Sigmoid colon (tissue), 7 donors: ENCODE results near the gene CA6. TPM values are rescaled to one million over a fixed set of nuclear protein-coding genes. Genes with fewer than 3 reads are reported as not detected.

ENCODE experiments used
- DNase-seq: peaks from one replicate; pipeline ENCODE4 v3.0.0-alpha.2; 2019
- H3K27ac ChIP-seq, 4 donors: fragments of 200-600 bp; sonication (generic); one replicate each; pipeline ENCODE4 v1.5.1; 2016 to 2019; ENCODE audit warnings: mild to moderate bottlenecking in 1 of 4
- H3K27me3 ChIP-seq, 3 donors: fragments of 200-600 bp; sonication (generic); one replicate each; pipeline ENCODE4 v1.5.1; 2019; ENCODE audit warnings: mild to moderate bottlenecking in 1 of 3
- H3K36me3 ChIP-seq, 4 donors: fragments of 200-600 bp; sonication (generic); one replicate each; pipeline ENCODE4 v1.5.1; 2016 to 2019
- H3K4me1 ChIP-seq, 4 donors: fragments of 200-600 bp; sonication (generic); one replicate each; pipeline ENCODE4 v1.5.1; 2017 to 2019
- H3K4me3 ChIP-seq, 4 donors: fragments of 200-600 bp; sonication (generic); one replicate each; pipeline ENCODE4 v1.5.1; 2017 to 2019; ENCODE audit warnings: mild to moderate bottlenecking in 2 of 4, moderate library complexity in 1 of 4
- H3K9me3 ChIP-seq, 4 donors: fragments of 200-600 bp in 3 of 4; sonication (generic) in 3 of 4; one replicate each; pipeline versions ENCODE4 v1.5.1 to v1.6.1; 2013 to 2019
- EP300 ChIP-seq, 4 donors: sonication (generic); formaldehyde crosslinking; IDR thresholded peaks; one replicate each; pipeline ENCODE4 v1.6.1; 2017; ENCODE audit warnings: antibody characterized with exemption in 4 of 4
- POLR2A ChIP-seq, 2 donors: fragments of 450-650 bp; IDR thresholded peaks; one replicate each; pipeline ENCODE4 v1.6.1; 2016; ENCODE audit warnings: antibody characterized with exemption in 2 of 2, mild to moderate bottlenecking in 2 of 2, moderate library complexity in 2 of 2
- POLR2AphosphoS5 ChIP-seq, 4 donors: sonication (generic); formaldehyde crosslinking; IDR thresholded peaks; one replicate each; pipeline ENCODE4 v1.6.1; 2017; ENCODE audit warnings: antibody characterized with exemption in 4 of 4
- WGBS, 2 donors: extraction: QIAGEN DNeasy Blood & Tissue Kit; methylation state at CpG; one replicate each; pipeline ENCODE4 v1.1.7; 2013; 5-methylcytosine and 5-hydroxymethylcytosine counted together
- intact Hi-C: fragments of 100-400 bp; cut with DNase I; formaldehyde crosslinking; loops from one replicate; pipeline ENCODE4 v1.15.1; 2023
- polyA plus RNA-seq, 3 donors: library from polyadenylated mRNA; stranded (reverse); fragments of 200-250 nt; gene quantifications; one replicate each; pipeline ENCODE4 v1.2.3, GENCODE V29; 2013
- total RNA-seq, 4 donors: library from RNA; depleted of rRNA; stranded (reverse); fragments of >200 nt; gene quantifications; one replicate each; pipeline ENCODE4 v1.1.0, GENCODE V29; 2016
- TF ChIP-seq, protein P1 (sequence below), 4 experiments: fragments of 450-650 bp in 3 of 4; fragments of 200-600 bp in 1 of 4; IDR thresholded peaks; one replicate each; pipeline ENCODE4 v1.5.1; 2016 to 2019; ENCODE audit warnings: antibody characterized with exemption in 4 of 4, mild to moderate bottlenecking in 3 of 4, moderate library complexity in 2 of 4
- donor health status: healthy with polysubstance abuse.
- donor health status: Bipolar disorder and iron deficiency.
- donor health status: healthy.

CA6 gene
- total and polyA plus RNA-seq, 7 donors, result 0.60 TPM; not detected in 6

DNA sequence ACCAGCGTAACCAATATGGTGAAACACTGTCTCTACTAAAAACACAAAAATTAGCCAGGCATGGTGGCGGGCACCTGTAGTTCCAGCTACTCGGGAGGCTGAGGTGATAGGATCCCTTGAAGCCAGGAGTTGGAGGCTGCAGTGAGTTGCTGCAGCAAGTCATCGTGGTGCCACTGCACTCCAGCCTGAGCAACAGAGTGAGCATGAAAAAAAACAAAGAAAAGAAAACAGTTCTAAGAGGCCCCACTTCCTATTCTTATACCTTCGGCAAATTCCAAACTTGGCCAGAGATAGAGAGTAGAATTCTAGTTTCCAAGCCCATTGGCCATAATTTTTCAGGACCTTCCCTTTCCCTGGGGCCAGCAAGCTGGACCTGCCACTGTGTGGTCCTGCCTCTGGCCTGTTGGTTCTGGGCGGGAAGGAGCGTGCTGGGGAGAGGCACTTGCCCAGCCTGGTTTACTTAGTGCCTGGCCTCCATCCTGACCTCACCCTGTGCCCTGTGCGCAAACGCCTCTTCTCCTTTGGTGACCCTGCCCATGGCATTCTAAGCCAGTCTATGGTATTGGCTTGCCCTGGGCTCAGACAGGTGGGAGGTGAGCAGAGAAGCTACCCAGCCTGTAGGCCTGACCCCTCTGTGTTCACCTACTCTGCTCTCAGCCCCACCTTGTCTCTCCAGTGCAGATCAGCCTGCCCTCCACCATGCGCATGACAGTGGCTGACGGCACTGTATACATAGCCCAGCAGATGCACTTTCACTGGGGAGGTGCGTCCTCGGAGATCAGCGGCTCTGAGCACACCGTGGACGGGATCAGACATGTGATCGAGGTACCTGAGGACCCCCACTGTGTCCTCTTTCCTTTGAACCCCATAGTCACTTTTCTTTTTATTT is 11.0 kb downstream of the CA6 start:
- Histone ChIP-seq H3K9me3 (no peaks in the 10 kb centered on the region), H3K4me3 (no peak overlapping the region), H3K27me3 (no peaks in the 10 kb centered on the region), H3K4me1 (no peaks in the 10 kb centered on the region), H3K27ac (no peak overlapping the region), H3K36me3 (no peaks in the 10 kb centered on the region)
- intact Hi-C loops, result no loop called here
- TF ChIP-seq POLR2A (IDR thresholded peaks at IDR 0.05) (no peak), EP300 (IDR thresholded peaks at IDR 0.05) (no peak), POLR2AphosphoS5 (IDR thresholded peaks at IDR 0.05) (no peak)
- TF ChIP-seq, protein P1, sequence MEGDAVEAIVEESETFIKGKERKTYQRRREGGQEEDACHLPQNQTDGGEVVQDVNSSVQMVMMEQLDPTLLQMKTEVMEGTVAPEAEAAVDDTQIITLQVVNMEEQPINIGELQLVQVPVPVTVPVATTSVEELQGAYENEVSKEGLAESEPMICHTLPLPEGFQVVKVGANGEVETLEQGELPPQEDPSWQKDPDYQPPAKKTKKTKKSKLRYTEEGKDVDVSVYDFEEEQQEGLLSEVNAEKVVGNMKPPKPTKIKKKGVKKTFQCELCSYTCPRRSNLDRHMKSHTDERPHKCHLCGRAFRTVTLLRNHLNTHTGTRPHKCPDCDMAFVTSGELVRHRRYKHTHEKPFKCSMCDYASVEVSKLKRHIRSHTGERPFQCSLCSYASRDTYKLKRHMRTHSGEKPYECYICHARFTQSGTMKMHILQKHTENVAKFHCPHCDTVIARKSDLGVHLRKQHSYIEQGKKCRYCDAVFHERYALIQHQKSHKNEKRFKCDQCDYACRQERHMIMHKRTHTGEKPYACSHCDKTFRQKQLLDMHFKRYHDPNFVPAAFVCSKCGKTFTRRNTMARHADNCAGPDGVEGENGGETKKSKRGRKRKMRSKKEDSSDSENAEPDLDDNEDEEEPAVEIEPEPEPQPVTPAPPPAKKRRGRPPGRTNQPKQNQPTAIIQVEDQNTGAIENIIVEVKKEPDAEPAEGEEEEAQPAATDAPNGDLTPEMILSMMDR (IDR thresholded peaks at IDR 0.05), result no peak
- WGBS, 2 donors, result 92 to 93% methylated on average over 17 of the region's 17 CpGs
- DNase-seq, result no peak

DNA sequence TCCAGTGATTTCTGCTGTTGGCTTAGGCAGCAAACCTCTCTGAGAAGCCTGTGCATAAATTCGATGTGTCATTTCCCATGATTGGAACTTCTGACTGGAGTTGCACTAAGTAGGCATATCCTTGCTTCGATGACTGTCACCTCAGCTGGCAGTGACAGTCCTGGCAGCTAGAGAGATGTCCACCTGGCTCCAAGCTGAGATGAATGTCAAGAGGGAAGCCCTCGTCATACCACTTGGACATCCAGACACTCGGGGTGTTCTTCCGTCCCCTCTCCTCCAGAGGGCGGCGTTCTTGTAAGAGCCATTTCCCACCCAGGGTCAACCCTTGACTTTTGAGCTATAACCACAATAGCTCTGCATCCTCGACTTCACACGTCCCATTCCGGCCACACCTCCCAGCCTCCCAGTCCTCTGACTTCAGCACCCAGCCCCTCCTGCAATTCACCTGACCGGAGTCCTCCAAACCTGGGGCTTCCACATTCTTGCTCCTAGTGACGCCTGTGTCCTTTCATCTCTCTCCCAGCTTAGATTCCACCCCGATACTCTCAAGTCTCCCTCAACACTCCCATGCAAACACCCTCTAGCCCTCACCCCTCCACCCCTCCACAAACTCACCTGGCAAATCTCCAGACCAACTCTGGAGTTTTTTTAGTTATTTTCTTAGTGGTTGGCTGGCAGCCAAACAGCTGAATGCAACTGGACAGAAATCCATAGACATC is 17.3 kb downstream of the CA6 start:
- no peaks in the 10 kb centered on the region for H3K4me1 ChIP-seq
- WGBS, 2 donors, result 25 to 42% methylated on average over 13 of the region's 13 CpGs
- no peak for TF ChIP-seq EP300 (IDR thresholded peaks at IDR 0.05)
- TF ChIP-seq, protein P1 (IDR thresholded peaks at IDR 0.05), result peak in 1 of 4 experiments; percentile 12
- no peaks in the 10 kb centered on the region for H3K36me3 ChIP-seq
- no peak overlapping the region for H3K4me3 ChIP-seq
- H3K27me3 ChIP-seq, result no peaks in the 10 kb centered on the region
- intact Hi-C loops, result no loop called here
- no peak for DNase-seq
- no peaks in the 10 kb centered on the region for H3K9me3 ChIP-seq
- no peak overlapping the region for H3K27ac ChIP-seq

DNA sequence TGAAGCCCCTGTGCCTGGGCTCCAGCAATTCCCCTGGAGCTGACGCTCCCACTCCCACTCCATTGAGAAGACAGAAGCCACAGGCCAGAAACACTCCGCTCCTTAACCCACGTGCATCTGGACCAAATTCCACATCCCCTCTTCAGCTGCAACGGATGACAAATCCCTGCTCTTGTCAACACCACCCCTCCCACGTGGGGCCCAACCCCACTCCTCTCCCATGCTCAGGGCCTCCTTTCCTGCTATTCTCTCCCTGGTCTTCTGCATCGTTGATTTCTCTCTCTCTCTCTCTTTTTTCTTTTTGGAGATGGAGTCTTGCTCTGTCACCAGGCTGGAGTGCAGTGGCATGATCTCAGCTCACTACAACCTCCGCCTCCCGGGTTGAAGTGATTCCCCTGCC is 18.3 kb downstream of the CA6 start:
- WGBS, 2 donors, result 77 to 79% methylated on average over 8 of the region's 8 CpGs

DNA sequence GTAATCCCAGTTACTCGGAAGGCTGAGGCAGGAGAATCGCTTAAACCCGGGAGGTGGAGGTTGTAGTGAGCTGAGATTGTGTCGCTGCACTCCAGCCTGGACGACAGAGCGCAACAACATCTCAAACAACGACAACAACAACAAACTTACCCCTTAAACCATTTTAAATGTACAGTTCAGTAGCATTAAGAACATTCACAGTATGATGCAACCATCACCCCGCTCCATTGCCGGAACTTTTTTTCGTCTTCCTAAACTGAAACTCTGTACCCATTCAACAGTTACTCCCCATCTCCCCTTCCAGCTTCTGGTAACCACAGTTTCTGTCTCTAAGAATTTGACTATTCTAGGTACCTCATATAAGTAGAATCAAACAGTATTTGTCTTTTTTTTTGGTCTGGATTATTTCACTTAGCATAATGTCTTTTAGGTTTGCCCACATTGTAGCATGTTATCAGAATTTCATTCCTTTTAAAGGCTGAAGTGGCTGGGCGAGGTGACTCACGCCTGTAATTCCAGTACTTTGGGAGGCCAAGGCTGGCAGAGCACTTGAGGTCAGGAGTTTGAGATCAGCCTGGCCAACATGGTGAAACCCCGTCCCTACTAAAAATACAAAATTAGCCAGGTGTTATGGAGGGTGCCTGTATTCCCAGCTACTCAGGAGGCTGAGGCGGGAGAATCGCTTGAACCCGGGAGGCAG is 19.6 kb downstream of the CA6 start:
- TF ChIP-seq POLR2AphosphoS5 (IDR thresholded peaks at IDR 0.05) (no peak), EP300 (IDR thresholded peaks at IDR 0.05) (no peak), POLR2A (IDR thresholded peaks at IDR 0.05) (no peak)
- TF ChIP-seq, protein P1 (IDR thresholded peaks at IDR 0.05), result no peak

More for the DNA sequence above, 18.3 kb downstream of the CA6 start:
- no peaks in the 10 kb centered on the region for H3K9me3 ChIP-seq
- TF ChIP-seq, protein P1 (IDR thresholded peaks at IDR 0.05), result no peak
- TF ChIP-seq EP300 (IDR thresholded peaks at IDR 0.05) (no peak), POLR2A (IDR thresholded peaks at IDR 0.05) (no peak), POLR2AphosphoS5 (IDR thresholded peaks at IDR 0.05) (no peak)
- no peak overlapping the region for H3K4me3 ChIP-seq
- no peaks in the 10 kb centered on the region for H3K4me1 ChIP-seq
- intact Hi-C loops, result no loop called here
- no peaks in the 10 kb centered on the region for H3K27me3 ChIP-seq
- DNase-seq, result no peak
- no peaks in the 10 kb centered on the region for H3K36me3 ChIP-seq
- H3K27ac ChIP-seq, result no peak overlapping the region

More for the DNA sequence above, 19.6 kb downstream of the CA6 start:
- intact Hi-C loops, result no loop called here
- Histone ChIP-seq H3K9me3 (no peaks in the 10 kb centered on the region), H3K36me3 (no peaks in the 10 kb centered on the region), H3K27ac (no peak overlapping the region), H3K4me1 (no peaks in the 10 kb centered on the region), H3K27me3 (no peaks in the 10 kb centered on the region), H3K4me3 (no peak overlapping the region)
- DNase-seq, result no peak
- WGBS, 2 donors, result 94 to 95% methylated on average over 16 of the region's 16 CpGs
